GM19351 (cell line): ENCODE measurements around the gene FAM184B.
"Not testable (repeated sequence)": the region's sequence is repeated elsewhere in the genome, so short reads cannot be mapped to it uniquely, and the experiment has no call there.

Source experiments
- ATAC-seq: cut with Tn5 transposase; IDR thresholded peaks from one replicate; pipeline ENCODE4 v1.9.1; 2021; ENCODE audit warnings: mild to moderate bottlenecking, moderate library complexity; ENCODE audit not compliant: unreplicated experiment

Gene FAM184B

GRCh38 chr4:17721496-17722355 lies 59.7 kb downstream of the FAM184B start:
- ATAC-seq, result no peak

GRCh38 chr4:17719106-17719505 lies 62.3 kb downstream of the FAM184B start:
- ATAC-seq, result no peak

- no peak for ATAC-seq
These were observed 63.0 kb downstream of the FAM184B start for GRCh38 chr4:17718471-17718870.

- no peak for ATAC-seq
These were observed 64.1 kb downstream of the FAM184B start for GRCh38 chr4:17717301-17717700.

- no peak for ATAC-seq
These were observed 65.9 kb downstream of the FAM184B start for GRCh38 chr4:17715511-17715910.

- no peak for ATAC-seq
These were observed 67.6 kb downstream of the FAM184B start for GRCh38 chr4:17713779-17714178.

- no peak for ATAC-seq
These were observed 69.3 kb downstream of the FAM184B start for GRCh38 chr4:17712166-17712565.

GRCh38 chr4:17711206-17711605 lies 70.2 kb downstream of the FAM184B start:
- not testable (repeated sequence) for ATAC-seq

GRCh38 chr4:17709763-17710068 lies 71.7 kb downstream of the FAM184B start:
- ATAC-seq, result no peak

- ATAC-seq, result no peak
These were observed 72.2 kb downstream of the FAM184B start for GRCh38 chr4:17708992-17709762.

- no peak for ATAC-seq
These were observed 73.8 kb downstream of the FAM184B start for GRCh38 chr4:17707671-17708070.

- ATAC-seq, result no peak
These were observed 76.3 kb downstream of the FAM184B start for GRCh38 chr4:17705107-17705506.

GRCh38 chr4:17704020-17704650 lies 77.3 kb downstream of the FAM184B start:
- no peak for ATAC-seq

GRCh38 chr4:17702641-17703040 lies 78.8 kb downstream of the FAM184B start:
- ATAC-seq, result no peak

GRCh38 chr4:17701882-17702281 lies 79.5 kb downstream of the FAM184B start:
- ATAC-seq, result no peak

- ATAC-seq, result no peak
These were observed 80.1 kb downstream of the FAM184B start for GRCh38 chr4:17701138-17701839.

GRCh38 chr4:17699380-17699779 lies 82.0 kb downstream of the FAM184B start:
- ATAC-seq, result no peak

GRCh38 chr4:17698116-17698515 lies 83.3 kb downstream of the FAM184B start:
- no peak for ATAC-seq

GRCh38 chr4:17695341-17695740 lies 86.1 kb downstream of the FAM184B start:
- no peak for ATAC-seq

GRCh38 chr4:17694552-17694951 lies 86.9 kb downstream of the FAM184B start:
- ATAC-seq, result no peak

- no peak for ATAC-seq
These were observed 90.5 kb downstream of the FAM184B start for GRCh38 chr4:17690898-17691297.
